Brain microvascular endothelial cell (primary cell): ENCODE data around the gene ZNF655.
"Not testable (repeated sequence)": the region's sequence is repeated elsewhere in the genome, so short reads cannot be mapped to it uniquely, and the experiment has no call there.

Source experiments
- DNase-seq: peaks from one replicate; pipeline ENCODE4 v3.0.0-alpha.2; 2020
- H3K27ac ChIP-seq: fragments of 250-450 bp; sonication (Bioruptor Pico); 2 replicates; pipeline ENCODE4 v1.5.1; 2020; ENCODE audit warnings: mild to moderate bottlenecking, moderate library complexity
- H3K27me3 ChIP-seq: fragments of 250-450 bp; sonication (Bioruptor Pico); replicated peaks from 2 replicates; pipeline ENCODE4 v1.5.1; 2020; ENCODE audit warnings: mild to moderate bottlenecking
- H3K36me3 ChIP-seq: fragments of 250-450 bp; sonication (Bioruptor Pico); replicated peaks from 2 replicates; pipeline ENCODE4 v1.5.1; 2020; ENCODE audit warnings: mild to moderate bottlenecking
- H3K4me3 ChIP-seq: 2 replicates; pipeline ENCODE4 v1.5.1; 2011; ENCODE audit warnings: low read depth, mild to moderate bottlenecking, control low read depth, low read length, moderate library complexity
- CTCF ChIP-seq: IDR thresholded peaks from 2 replicates; pipeline ENCODE4 v1.5.1; 2011; ENCODE audit warnings: low read depth, mild to moderate bottlenecking, moderate library complexity, low read length, control low read depth, inconsistent platforms; ENCODE audit errors: missing control alignments
- in situ Hi-C: cut with HindIII; loops from 2 replicates; pipeline ENCODE4 v1.10.0; 2017; ENCODE audit warnings: low sequenced_read_pairs, low pct_ligation_motif_present

Gene ZNF655

GRCh38 chr7:99579956-99580777 lies 21.7 kb downstream of the ZNF655 start:
- peak overlapping the region; percentile 61 for H3K4me3 ChIP-seq
- DNase-seq = no peak
- in situ Hi-C loops = no loop called here
- TF ChIP-seq CTCF = peak; percentile 64
- H3K36me3 ChIP-seq = no peaks in the 10 kb centered on the region
- H3K27ac ChIP-seq = no peak overlapping the region
- no peaks in the 10 kb centered on the region for H3K27me3 ChIP-seq

GRCh38 chr7:99580778-99581332 lies 22.4 kb downstream of the ZNF655 start:
- H3K27ac ChIP-seq, in situ Hi-C loops, DNase-seq, H3K36me3 ChIP-seq, H3K27me3 ChIP-seq: not testable (repeated sequence)
- H3K4me3 ChIP-seq = peak overlapping the region; percentile 61

- TF ChIP-seq CTCF = no peak
- Histone ChIP-seq H3K27me3 (no peaks in the 10 kb centered on the region), H3K36me3 (no peaks in the 10 kb centered on the region), H3K27ac (no peak overlapping the region), H3K4me3 (no peak overlapping the region)
- no peak for DNase-seq
- in situ Hi-C loops = no loop called here
Measured at GRCh38 chr7:99588868-99589267, 30.4 kb downstream of the ZNF655 start.

GRCh38 chr7:99594948-99595745 lies 36.7 kb downstream of the ZNF655 start:
- Histone ChIP-seq H3K4me3 (no peak overlapping the region), H3K27me3 (no peaks in the 10 kb centered on the region), H3K27ac (no peak overlapping the region), H3K36me3 (no peaks in the 10 kb centered on the region)
- in situ Hi-C loops = no loop called here
- DNase-seq = no peak
- TF ChIP-seq CTCF = no peak

GRCh38 chr7:99596408-99596955 lies 38.0 kb downstream of the ZNF655 start:
- Histone ChIP-seq H3K27ac (no peak overlapping the region), H3K36me3 (no peaks in the 10 kb centered on the region), H3K4me3 (no peak overlapping the region), H3K27me3 (no peaks in the 10 kb centered on the region)
- TF ChIP-seq CTCF = no peak
- in situ Hi-C loops = no loop called here
- DNase-seq = no peak
